ENCODE data around the gene PER2.
"Not testable (repeated sequence)": the region's sequence is repeated elsewhere in the genome, so short reads cannot be mapped to it uniquely, and the experiment has no call there.

PER2 gene

GRCh38 chr2:238287737-238288649 is at the start of gene PER2:
Gene PER2 (minus strand): TSS chr2:238288610. CDS start chr2:238277936, 10,674 bp downstream.
- DNase-seq (ENCODE audit: extremely low read depth in 1 of 2, low read depth in 1 of 2), result peak in 1 of 2 donors; percentile 20

GRCh38 chr2:238337846-238338245 is 49.4 kb upstream of the PER2 start:
- DNase-seq (ENCODE audit: extremely low read depth in 1 of 2, low read depth in 1 of 2), result no peak

- no peak for DNase-seq (ENCODE audit: extremely low read depth in 1 of 2, low read depth in 1 of 2)
Observed at GRCh38 chr2:238336793-238337444, 48.5 kb upstream of the PER2 start.

GRCh38 chr2:238336151-238336550 is 47.7 kb upstream of the PER2 start:
- no peak for DNase-seq (ENCODE audit: extremely low read depth in 1 of 2, low read depth in 1 of 2)

GRCh38 chr2:238335591-238335990 is 47.2 kb upstream of the PER2 start:
- not testable (repeated sequence) for DNase-seq (ENCODE audit: extremely low read depth in 1 of 2, low read depth in 1 of 2)

GRCh38 chr2:238334885-238335284 is 46.5 kb upstream of the PER2 start:
- no peak for DNase-seq (ENCODE audit: extremely low read depth in 1 of 2, low read depth in 1 of 2)

- no peak for DNase-seq (ENCODE audit: extremely low read depth in 1 of 2, low read depth in 1 of 2)
Observed at GRCh38 chr2:238331916-238332315, 43.5 kb upstream of the PER2 start.

- DNase-seq (ENCODE audit: extremely low read depth in 1 of 2, low read depth in 1 of 2), result no peak
Observed at GRCh38 chr2:238330391-238330790, 42.0 kb upstream of the PER2 start.

- DNase-seq (ENCODE audit: extremely low read depth in 1 of 2, low read depth in 1 of 2), result no peak
Observed at GRCh38 chr2:238327751-238328150, 39.3 kb upstream of the PER2 start.

- DNase-seq (ENCODE audit: extremely low read depth in 1 of 2, low read depth in 1 of 2), result no peak
Observed at GRCh38 chr2:238326801-238327365, 38.5 kb upstream of the PER2 start.

- no peak for DNase-seq (ENCODE audit: extremely low read depth in 1 of 2, low read depth in 1 of 2)
Observed at GRCh38 chr2:238325694-238326093, 37.3 kb upstream of the PER2 start.

GRCh38 chr2:238324248-238324647 is 35.8 kb upstream of the PER2 start:
- DNase-seq (ENCODE audit: extremely low read depth in 1 of 2, low read depth in 1 of 2), result not testable (repeated sequence)

GRCh38 chr2:238322001-238322411 is 33.6 kb upstream of the PER2 start:
- no peak for DNase-seq (ENCODE audit: extremely low read depth in 1 of 2, low read depth in 1 of 2)

- DNase-seq (ENCODE audit: extremely low read depth in 1 of 2, low read depth in 1 of 2), result no peak
Observed at GRCh38 chr2:238321467-238321866, 33.1 kb upstream of the PER2 start.

- no peak for DNase-seq (ENCODE audit: extremely low read depth in 1 of 2, low read depth in 1 of 2)
Observed at GRCh38 chr2:238320648-238321281, 32.4 kb upstream of the PER2 start.

- DNase-seq (ENCODE audit: extremely low read depth in 1 of 2, low read depth in 1 of 2), result peak; percentile 66 to 75
Observed at GRCh38 chr2:238320246-238320647, 31.8 kb upstream of the PER2 start, which contains the start of gene TRAF3IP1. Gene TRAF3IP1 (plus strand): TSS chr2:238320518. CDS start chr2:238320663, 145 bp downstream.

GRCh38 chr2:238315031-238315595 is 26.7 kb upstream of the PER2 start:
- no peak for DNase-seq (ENCODE audit: extremely low read depth in 1 of 2, low read depth in 1 of 2)

- no peak for DNase-seq (ENCODE audit: extremely low read depth in 1 of 2, low read depth in 1 of 2)
Observed at GRCh38 chr2:238314576-238314975, 26.2 kb upstream of the PER2 start.

- no peak for DNase-seq (ENCODE audit: extremely low read depth in 1 of 2, low read depth in 1 of 2)
Observed at GRCh38 chr2:238313991-238314350, 25.6 kb upstream of the PER2 start.

- DNase-seq (ENCODE audit: extremely low read depth in 1 of 2, low read depth in 1 of 2), result peak in 1 of 2 donors; percentile 24
Observed at GRCh38 chr2:238313289-238313990, 25.0 kb upstream of the PER2 start.

Data from stimulated activated CD8-positive, alpha-beta memory T cell treated with anti-CD3 and anti-CD28 coated beads, Interleukin-7, amount 100 ng/mL, for 48 hours (primary cell).